ENCODE measurements around the gene HSPB7.
"Not testable (repeated sequence)": the region's sequence is repeated elsewhere in the genome, so short reads cannot be mapped to it uniquely, and the experiment has no call there.

Gene HSPB7

DNA sequence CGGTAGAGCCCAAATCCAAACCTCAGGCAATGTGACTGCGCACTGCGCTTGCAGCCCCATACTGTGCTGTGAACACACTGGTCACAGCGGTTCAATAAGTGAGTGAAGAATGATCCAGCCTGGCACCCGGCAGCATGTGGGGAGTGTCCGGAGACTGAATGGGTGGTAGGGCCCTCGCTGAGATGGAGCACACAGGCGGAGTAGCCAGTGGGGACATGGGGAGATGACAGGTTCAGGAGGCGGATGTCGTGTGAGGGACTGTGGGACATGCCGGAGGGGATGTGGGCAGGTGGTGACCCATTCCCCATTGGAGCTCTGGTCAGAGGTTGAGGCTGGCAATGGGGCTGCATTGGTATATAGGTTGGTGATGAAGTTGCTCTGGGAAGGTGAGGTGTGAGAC lies 8.2 kb downstream of the HSPB7 start:
- H3K27me3 Mint-ChIP-seq = no peaks in the 10 kb centered on the region
- no peaks in the 10 kb centered on the region for H3K9me3 Mint-ChIP-seq
- H3K4me3 Mint-ChIP-seq = no peak overlapping the region
- no peaks in the 10 kb centered on the region for H3K36me3 Mint-ChIP-seq (ENCODE audit: low read depth)
- no peak overlapping the region for H3K27ac Mint-ChIP-seq
- peaks cover 28% of the 10 kb centered on the region for H3K4me1 Mint-ChIP-seq (ENCODE audit: low read depth)

DNA sequence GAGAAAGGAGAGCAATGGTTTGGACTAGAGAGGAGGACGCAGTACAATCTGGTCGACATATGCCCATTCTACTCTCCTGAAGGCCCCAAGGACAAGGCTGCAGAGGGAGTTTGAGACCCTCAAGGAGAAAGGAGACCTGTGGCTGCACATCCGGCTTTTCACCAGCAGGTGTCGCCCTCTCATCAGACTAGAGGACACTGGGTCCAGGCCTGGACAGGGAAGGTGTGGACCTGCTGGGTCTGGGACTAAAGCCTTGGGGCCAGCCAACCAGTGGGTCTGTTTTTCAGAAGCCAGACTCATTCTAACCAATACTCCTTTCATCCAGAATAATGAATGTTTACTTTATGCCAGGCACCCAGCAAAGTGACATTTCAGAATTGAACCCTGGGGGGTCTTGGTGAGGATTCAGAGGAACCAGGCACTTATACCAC lies 8.8 kb downstream of the HSPB7 start:
- Mint-ChIP-seq H3K4me3 (no peak overlapping the region), H3K27ac (no peak overlapping the region), H3K36me3 (ENCODE audit: low read depth) (no peaks in the 10 kb centered on the region)

DNA sequence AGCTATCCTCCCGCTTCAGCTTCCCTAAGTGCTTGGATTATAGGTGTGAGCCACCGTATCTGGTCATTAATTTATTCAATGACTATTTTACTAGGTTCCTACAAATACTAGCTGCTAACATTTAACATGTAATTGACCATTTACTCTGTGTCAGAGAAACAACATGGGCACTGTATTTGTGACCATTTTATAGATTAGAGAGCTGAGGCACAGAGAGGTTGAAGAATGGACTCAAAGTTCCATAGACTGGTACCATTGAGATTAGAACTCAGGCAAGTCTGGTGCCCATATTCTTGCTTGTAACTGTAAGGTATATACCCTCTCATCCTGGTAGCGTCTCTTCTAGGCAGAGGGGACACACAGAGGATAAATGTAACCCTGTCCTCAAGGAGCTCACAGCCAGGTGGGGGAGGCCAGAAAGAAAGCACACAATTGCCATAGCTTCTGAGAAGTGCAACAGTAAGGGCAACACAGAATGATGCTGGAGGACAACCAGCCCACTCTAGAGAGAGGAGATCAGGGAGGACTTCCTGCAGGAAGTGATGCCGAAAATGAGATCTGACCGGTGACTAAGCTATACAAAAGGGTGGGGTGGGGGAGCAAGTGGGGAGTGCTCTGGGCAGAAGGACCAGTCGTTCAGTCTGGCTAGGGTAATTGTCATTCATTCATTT lies 10.0 kb downstream of the HSPB7 start:
- Mint-ChIP-seq H3K27me3 (no peaks in the 10 kb centered on the region), H3K27ac (no peak overlapping the region), H3K9me3 (no peaks in the 10 kb centered on the region), H3K4me1 (ENCODE audit: low read depth) (peaks cover 15% of the 10 kb centered on the region), H3K36me3 (ENCODE audit: low read depth) (no peaks in the 10 kb centered on the region), H3K4me3 (no peak overlapping the region)

More for the DNA sequence above, 8.8 kb downstream of the HSPB7 start:
- no peaks in the 10 kb centered on the region for H3K27me3 Mint-ChIP-seq
- H3K4me1 Mint-ChIP-seq (ENCODE audit: low read depth) = peaks cover 22% of the 10 kb centered on the region
- no peaks in the 10 kb centered on the region for H3K9me3 Mint-ChIP-seq

DNA sequence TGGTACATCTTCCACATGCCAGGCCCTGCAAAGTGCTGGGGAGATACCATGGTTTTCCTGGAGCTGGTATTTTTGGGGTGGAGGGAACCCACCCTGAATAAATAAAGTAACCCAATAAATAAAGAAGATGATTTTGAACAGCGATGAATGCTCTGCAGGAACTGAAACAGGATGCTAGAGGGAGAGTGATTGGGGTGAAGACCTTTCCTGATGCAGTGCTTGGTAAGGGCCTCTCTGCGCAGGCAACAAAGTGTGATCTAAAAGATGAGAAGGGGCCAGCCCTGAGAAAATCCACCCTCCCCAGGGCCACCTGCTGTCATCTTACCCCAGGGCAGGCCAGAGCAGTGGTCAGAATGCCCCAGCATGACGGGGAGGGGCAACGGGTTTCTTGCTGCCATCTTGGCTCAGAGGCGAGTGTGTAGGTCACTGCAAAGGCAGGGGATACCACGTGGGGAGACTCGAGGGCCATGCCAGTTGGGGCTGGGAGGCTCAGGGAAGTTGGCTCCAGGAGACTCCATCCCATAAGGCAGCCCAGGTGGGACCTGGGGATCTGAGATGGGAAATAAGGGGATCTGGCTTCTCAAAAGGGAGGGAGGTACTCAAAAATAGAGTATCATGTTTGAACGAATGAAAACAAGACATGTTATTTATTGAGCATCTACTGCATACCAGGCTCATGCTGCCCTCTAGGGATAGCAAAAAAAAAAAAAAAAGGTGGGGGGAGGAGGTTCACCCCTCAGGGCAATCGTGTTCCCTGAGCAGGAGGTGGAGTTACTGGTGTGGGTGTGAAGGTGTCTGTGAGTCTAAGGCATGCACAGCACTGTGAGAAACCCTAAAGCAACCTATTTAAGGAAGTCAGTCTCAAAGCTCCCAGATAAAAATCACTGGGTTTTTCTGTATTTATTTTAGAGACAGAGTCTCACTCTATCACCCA lies 11.0 kb downstream of the HSPB7 start:
- peak overlapping the region; percentile 51 for H3K27ac Mint-ChIP-seq
- no peaks in the 10 kb centered on the region for H3K9me3 Mint-ChIP-seq
- no peaks in the 10 kb centered on the region for H3K36me3 Mint-ChIP-seq (ENCODE audit: low read depth)
- no peak overlapping the region for H3K4me3 Mint-ChIP-seq
- peaks cover 9% of the 10 kb centered on the region for H3K4me1 Mint-ChIP-seq (ENCODE audit: low read depth)
- H3K27me3 Mint-ChIP-seq = no peaks in the 10 kb centered on the region

DNA sequence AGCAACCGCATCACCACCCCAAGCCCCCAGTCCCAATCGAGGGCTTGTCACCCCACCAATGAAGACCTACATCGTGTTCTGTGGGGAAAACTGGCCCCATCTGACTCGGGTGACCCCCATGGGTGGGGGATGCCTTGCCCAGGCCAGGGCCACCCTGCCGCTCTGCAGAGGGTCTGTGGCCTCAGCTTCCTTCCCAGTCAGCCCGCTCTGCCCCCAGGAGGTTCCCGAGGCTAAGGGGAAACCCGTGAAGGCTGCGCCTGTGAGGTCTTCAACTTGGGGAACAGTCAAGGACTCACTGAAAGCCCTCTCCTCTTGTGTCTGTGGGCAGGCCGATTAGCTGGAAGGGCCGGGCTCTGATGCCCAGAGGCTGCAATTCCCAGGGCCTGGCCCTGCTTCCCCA lies 11.8 kb downstream of the HSPB7 start:
- H3K27me3 Mint-ChIP-seq = no peaks in the 10 kb centered on the region
- H3K4me1 Mint-ChIP-seq (ENCODE audit: low read depth) = peaks cover 9% of the 10 kb centered on the region
- H3K9me3 Mint-ChIP-seq = no peaks in the 10 kb centered on the region
- H3K27ac Mint-ChIP-seq = peak overlapping the region; percentile 51
- no peaks in the 10 kb centered on the region for H3K36me3 Mint-ChIP-seq (ENCODE audit: low read depth)
- H3K4me3 Mint-ChIP-seq = no peak overlapping the region

DNA sequence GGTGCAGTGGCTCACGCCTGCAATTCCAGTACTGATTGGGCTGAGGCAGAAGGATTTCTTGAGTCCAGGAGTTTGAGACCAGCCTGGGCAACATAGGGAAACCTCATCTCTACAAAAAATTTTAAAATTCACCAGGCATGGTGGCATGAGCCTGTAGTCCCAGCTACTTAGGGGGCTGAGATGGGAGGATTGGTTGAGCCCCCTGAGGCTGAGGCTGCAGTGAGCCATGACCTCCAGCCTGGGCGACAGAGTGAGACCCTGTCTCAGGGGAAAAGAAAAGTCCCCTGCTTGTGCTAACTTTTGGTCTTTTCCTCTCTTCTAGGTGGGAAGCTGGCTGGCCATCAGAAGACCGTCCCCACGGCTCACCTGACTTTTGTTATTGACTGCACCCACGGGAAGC lies 12.2 kb downstream of the HSPB7 start:
- H3K4me3 Mint-ChIP-seq = no peak overlapping the region
- H3K27ac Mint-ChIP-seq = peak overlapping the region; percentile 29
- H3K36me3 Mint-ChIP-seq (ENCODE audit: low read depth) = no peaks in the 10 kb centered on the region
- H3K9me3 Mint-ChIP-seq = no peaks in the 10 kb centered on the region
- peaks cover 9% of the 10 kb centered on the region for H3K4me1 Mint-ChIP-seq (ENCODE audit: low read depth)
- H3K27me3 Mint-ChIP-seq = peaks cover 3% of the 10 kb centered on the region

DNA sequence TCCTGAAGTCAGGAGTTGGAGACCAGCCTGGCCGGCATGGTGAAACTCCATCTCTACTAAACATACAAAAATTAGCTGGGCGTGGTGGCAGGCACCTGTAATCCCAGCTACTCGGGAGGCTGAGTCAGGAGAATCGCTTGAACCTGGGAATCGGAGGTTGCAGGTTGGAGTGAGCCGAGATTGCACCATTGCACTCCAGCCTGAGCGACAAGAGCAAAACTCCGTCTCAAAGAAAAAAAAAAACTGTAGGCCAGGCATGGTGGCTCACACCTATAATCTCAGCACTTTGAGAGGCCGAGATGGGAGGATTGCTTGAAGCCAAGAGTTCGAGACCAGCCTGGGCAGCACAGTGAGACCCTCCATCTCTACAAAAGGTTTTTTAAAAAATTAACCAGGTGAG lies 16.6 kb downstream of the HSPB7 start:
- H3K9me3 Mint-ChIP-seq; H3K27ac Mint-ChIP-seq; H3K36me3 Mint-ChIP-seq (ENCODE audit: low read depth); H3K4me3 Mint-ChIP-seq; H3K27me3 Mint-ChIP-seq; H3K4me1 Mint-ChIP-seq (ENCODE audit: low read depth): not testable (repeated sequence)

DNA sequence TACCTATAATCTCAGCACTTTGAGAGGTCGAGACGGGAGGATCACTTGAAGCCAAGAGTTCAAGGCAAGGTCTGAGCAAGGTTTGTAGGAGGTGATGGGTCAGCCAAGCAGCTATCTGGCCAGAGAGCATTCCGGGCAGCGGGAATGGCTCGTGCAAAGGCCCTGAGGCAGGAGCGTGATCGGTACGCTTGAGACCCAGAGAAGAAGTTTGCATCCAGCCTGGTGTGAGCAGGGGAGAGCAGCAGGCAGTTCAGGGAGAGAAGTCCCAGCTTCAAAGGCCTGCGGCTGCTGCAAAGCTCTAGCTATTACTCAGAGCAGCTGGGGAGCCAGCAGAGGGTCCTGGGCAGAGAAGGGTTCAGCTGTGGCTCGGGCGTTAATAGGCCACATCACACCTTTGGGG lies 18.9 kb downstream of the HSPB7 start:
- Mint-ChIP-seq H3K4me1 (ENCODE audit: low read depth) (no peaks in the 10 kb centered on the region), H3K4me3 (no peak overlapping the region), H3K27ac (no peak overlapping the region), H3K36me3 (ENCODE audit: low read depth) (no peaks in the 10 kb centered on the region), H3K9me3 (no peaks in the 10 kb centered on the region), H3K27me3 (peaks cover 3% of the 10 kb centered on the region)

DNA sequence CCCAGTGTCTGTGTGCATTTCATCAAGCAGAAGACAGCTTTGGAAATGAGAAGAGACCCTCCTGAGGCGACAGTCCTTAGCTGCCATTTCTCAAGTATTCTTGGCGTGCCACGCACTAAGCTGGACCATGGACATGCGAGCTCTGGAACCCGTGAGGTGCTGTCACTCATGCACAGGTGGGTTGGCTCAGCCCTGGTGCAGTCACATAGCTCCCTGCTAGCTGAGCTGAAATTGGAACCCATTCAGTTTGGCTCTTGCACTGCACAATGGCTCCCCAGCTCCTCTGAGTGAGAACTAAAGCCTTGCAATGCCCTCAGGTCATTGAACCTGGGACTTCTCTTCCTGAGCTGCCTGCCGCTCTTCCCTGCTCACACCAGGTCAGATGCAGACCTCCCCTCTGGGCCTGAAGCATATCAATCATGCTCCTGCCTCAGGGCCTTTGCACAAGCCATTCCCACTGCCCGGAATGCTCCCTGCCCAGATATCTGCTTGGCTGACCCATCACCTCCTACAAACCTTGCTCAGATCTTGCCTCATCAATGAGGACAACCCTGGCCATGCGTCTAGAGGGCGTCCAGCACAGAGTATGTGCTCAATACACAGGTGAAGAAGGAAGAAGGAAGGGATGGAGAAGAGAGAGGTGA lies 20.1 kb downstream of the HSPB7 start:
- Mint-ChIP-seq H3K27me3 (peaks cover 3% of the 10 kb centered on the region), H3K36me3 (ENCODE audit: low read depth) (no peaks in the 10 kb centered on the region), H3K9me3 (no peaks in the 10 kb centered on the region), H3K4me1 (ENCODE audit: low read depth) (no peaks in the 10 kb centered on the region), H3K27ac (no peak overlapping the region), H3K4me3 (no peak overlapping the region)

DNA sequence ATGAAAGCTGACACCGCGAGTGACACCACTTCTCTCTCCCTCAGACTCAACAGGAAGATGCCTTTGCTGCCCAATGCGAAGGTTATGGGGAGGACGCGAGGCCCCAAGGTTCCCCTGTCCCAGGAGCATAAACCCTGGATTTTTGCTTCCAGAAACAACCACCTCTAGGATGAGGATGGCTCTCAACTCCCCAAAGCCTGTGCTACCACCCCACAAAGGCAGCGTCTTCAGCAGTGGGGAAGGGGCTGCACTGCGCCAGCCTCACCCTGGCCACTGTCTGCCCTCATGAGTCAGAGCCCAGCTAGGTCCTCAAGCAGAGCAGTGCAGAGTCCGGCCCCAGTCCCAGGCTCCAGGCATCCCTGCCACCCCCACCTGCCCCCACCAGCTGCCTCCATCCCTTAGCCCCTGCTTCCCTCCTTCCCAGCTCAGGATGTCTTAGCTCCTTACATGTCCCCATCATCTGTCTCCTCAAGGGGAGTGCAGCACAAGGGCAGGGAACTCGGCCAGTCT lies 20.7 kb downstream of the HSPB7 start:
- Mint-ChIP-seq H3K27ac (no peak overlapping the region), H3K36me3 (ENCODE audit: low read depth) (no peaks in the 10 kb centered on the region), H3K4me1 (ENCODE audit: low read depth) (no peaks in the 10 kb centered on the region), H3K4me3 (no peak overlapping the region), H3K27me3 (peaks cover 3% of the 10 kb centered on the region), H3K9me3 (no peaks in the 10 kb centered on the region)

DNA sequence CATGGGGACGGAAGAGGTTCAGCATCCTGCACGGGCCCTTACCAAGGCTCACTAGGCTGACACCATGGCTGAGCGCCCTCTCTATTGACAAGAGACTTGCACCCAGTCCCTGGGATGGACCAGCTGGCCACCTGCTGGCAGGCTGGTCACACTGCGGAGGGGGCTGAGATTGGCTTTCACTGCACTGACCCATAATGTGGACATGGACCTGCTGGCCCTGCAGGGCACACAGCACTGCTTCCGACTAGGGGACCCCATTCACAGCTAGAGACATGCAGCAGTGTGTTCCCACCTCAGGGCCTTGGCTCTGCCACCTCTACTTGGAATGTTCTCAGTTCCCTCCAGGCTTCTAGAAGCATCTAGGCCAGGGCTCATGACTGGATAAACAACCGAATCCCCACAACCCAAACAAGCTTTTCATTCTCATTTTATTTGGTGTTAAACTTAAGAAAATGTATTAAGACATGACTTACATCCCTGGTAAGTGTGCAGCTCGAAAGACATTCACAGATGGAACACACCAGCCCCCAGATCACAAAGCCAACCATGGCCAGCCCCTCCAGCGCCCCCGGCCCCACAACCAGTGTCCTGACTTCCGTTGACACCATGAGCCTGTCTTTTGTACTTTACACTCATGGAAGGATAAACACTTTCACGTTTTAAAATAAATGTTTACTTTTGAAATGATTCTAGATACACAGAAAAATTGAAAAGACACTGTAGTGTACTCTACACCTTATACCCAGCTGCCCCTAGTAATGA lies 23.1 kb downstream of the HSPB7 start:
- H3K4me1 Mint-ChIP-seq (ENCODE audit: low read depth) = no peaks in the 10 kb centered on the region
- no peak overlapping the region for H3K4me3 Mint-ChIP-seq
- no peak overlapping the region for H3K27ac Mint-ChIP-seq
- no peaks in the 10 kb centered on the region for H3K27me3 Mint-ChIP-seq
- no peaks in the 10 kb centered on the region for H3K36me3 Mint-ChIP-seq (ENCODE audit: low read depth)
- no peaks in the 10 kb centered on the region for H3K9me3 Mint-ChIP-seq

DNA sequence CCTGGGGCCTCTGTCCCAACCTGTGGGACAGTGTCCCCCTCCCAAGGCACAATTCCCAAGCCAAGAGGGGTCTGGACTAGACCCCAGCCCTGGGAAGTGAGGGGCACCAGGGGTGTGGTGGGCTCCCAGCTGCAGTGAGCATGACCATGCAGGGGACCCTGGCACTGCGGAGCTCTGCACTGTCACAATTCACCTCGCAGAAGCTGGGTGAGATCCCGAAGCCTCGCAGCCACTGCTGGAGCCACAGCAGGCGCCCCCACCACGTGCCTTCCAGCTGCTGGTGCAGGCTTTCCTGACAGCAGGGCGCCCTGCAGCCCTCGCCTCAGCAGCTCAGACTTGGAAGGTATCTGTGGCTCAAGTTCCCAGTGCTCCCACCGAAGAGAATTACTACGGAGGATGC lies 23.8 kb downstream of the HSPB7 start:
- Mint-ChIP-seq H3K27me3 (no peaks in the 10 kb centered on the region), H3K36me3 (ENCODE audit: low read depth) (no peaks in the 10 kb centered on the region), H3K4me1 (ENCODE audit: low read depth) (no peaks in the 10 kb centered on the region), H3K9me3 (no peaks in the 10 kb centered on the region), H3K4me3 (no peak overlapping the region), H3K27ac (no peak overlapping the region)

DNA sequence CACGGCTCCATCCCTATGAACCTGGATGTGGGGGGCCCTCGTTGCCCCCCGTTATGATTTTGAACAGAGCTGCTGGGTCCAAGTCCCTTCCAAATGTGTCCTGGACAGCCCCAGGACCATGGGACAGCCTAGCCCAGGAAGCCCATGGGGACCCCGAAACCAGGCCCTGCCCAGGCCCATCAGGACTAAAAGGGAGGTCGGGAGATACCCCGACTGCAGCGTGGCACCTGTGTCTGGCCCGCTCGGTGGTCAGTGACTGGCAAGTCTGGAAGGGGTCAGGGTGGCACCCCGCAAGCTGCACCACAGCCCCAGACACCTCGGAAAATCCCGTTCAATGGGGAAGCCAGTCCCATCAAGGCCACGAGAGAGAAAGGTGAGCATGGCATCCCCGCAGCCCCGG lies 24.2 kb downstream of the HSPB7 start:
- H3K27me3 Mint-ChIP-seq = no peaks in the 10 kb centered on the region
- H3K4me1 Mint-ChIP-seq (ENCODE audit: low read depth) = no peaks in the 10 kb centered on the region
- no peaks in the 10 kb centered on the region for H3K36me3 Mint-ChIP-seq (ENCODE audit: low read depth)
- no peak overlapping the region for H3K4me3 Mint-ChIP-seq
- H3K9me3 Mint-ChIP-seq = no peaks in the 10 kb centered on the region
- H3K27ac Mint-ChIP-seq = no peak overlapping the region

DNA sequence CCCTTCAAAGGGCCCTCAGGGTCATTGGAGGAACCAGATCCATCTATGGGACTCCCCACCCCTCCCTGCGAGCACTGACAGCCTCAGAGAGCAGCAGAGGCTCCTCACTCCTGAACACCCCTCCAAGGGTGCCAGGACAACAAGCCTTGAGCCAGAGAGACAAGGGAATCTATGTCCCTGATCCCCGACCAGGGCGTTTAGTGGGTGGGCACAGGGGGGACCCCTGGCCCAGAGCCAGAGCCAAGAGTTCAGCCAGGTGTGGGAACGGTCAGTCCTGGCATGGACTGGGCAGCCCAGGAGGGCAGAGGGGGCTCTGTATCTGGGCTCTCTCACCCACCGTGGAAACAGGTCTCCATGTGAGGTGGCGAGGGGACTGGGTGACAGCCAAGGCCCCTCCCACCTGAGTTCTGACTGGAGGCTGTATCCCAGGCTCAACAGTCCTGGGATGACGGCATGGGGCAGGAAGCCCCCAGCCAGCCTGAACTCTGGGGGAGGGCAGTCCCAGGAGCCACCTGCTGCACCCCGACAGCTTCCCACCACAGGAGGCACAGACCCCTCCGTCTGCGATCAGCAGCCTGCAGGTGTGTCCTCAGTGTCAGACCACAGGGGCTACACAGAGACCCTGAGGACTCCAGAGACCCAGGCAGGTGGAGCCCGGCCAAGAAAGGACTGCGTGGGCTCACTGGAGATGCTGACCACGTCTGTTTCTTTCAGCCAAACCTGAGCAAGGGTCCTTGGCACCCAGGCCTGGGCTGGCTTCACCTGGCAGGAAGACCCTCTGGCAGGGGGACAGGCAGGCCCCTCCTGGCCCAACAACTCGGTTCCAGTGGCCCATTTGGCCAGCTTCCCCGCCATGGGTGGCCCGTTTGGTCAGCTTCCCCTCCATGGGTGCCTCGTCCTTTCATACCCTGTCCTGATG lies 25.0 kb downstream of the HSPB7 start:
- Mint-ChIP-seq H3K4me3 (no peak overlapping the region), H3K36me3 (ENCODE audit: low read depth) (no peaks in the 10 kb centered on the region), H3K4me1 (ENCODE audit: low read depth) (no peaks in the 10 kb centered on the region), H3K9me3 (no peaks in the 10 kb centered on the region), H3K27ac (no peak overlapping the region), H3K27me3 (no peaks in the 10 kb centered on the region)
